MM.1S (cell line): ENCODE measurements around the gene CST9L.
A peak's percentile ranks its signal among the peaks of the same experiment; 100 is the strongest.

Experiments
- DNase-seq: peaks from one replicate; pipeline ENCODE4 v3.0.0-alpha.2; 2015
- H2AFZ ChIP-seq: fragments of 300-600 bp; sonication (generic); 2 replicates; pipeline ENCODE4 v1.6.0; 2016; ENCODE audit warnings: antibody characterized with exemption, low read length
- H3F3A ChIP-seq: fragments of 300-600 bp; sonication (generic); 2 replicates; pipeline ENCODE4 v1.6.1; 2016; ENCODE audit warnings: mild to moderate bottlenecking, antibody characterized with exemption, low read length, moderate library complexity, mixed read lengths; ENCODE audit not compliant: insufficient read depth
- H3K27ac ChIP-seq: fragments of 300-600 bp; sonication (generic); 2 replicates; pipeline ENCODE4 v1.5.1; 2016; ENCODE audit warnings: mild to moderate bottlenecking, low read length
- H3K27me3 ChIP-seq: fragments of 300-600 bp; sonication (generic); replicated peaks from 2 replicates; pipeline ENCODE4 v1.6.0; 2016; ENCODE audit warnings: low read length; ENCODE audit not compliant: insufficient read depth
- H3K36me3 ChIP-seq: fragments of 300-600 bp; sonication (generic); replicated peaks from 2 replicates; pipeline ENCODE4 v1.6.1; 2016; ENCODE audit warnings: mild to moderate bottlenecking, low read length, mixed read lengths; ENCODE audit not compliant: insufficient read depth
- H3K4me1 ChIP-seq: fragments of 300-600 bp; sonication (generic); 2 replicates; pipeline ENCODE4 v1.6.1; 2016; ENCODE audit warnings: low read length, mixed read lengths
- H3K4me2 ChIP-seq: fragments of 300-600 bp; sonication (generic); 2 replicates; pipeline ENCODE4 v1.6.0; 2016; ENCODE audit warnings: low read depth, low read length
- H3K4me3 ChIP-seq: fragments of 300-600 bp; sonication (generic); 2 replicates; pipeline ENCODE4 v1.5.1; 2016; ENCODE audit warnings: low read length, mixed read lengths
- H3K79me2 ChIP-seq: fragments of 300-600 bp; sonication (generic); 2 replicates; pipeline ENCODE4 v1.6.1; 2016; ENCODE audit warnings: mixed run types, low read length, mixed read lengths
- H3K9ac ChIP-seq: fragments of 300-600 bp; sonication (generic); 2 replicates; pipeline ENCODE4 v1.6.1; 2016; ENCODE audit warnings: low read length, mixed read lengths
- H3K9me2 ChIP-seq: fragments of 300-600 bp; sonication (generic); replicated peaks from 2 replicates; pipeline ENCODE4 v1.6.1; 2016; ENCODE audit warnings: mild to moderate bottlenecking, low read length, mixed read lengths; ENCODE audit not compliant: insufficient read depth
- H3K9me3 ChIP-seq: fragments of 300-600 bp; sonication (generic); replicated peaks from 2 replicates; pipeline ENCODE4 v1.6.1; 2016; ENCODE audit warnings: mild to moderate bottlenecking, low read length, mixed read lengths; ENCODE audit not compliant: insufficient read depth
- H4K20me1 ChIP-seq: fragments of 300-600 bp; sonication (generic); 2 replicates; pipeline ENCODE4 v1.6.1; 2016; ENCODE audit warnings: mild to moderate bottlenecking, low read length, moderate library complexity, mixed read lengths; ENCODE audit not compliant: insufficient read depth
- CTCF ChIP-seq: fragments of 300-600 bp; sonication (generic); IDR thresholded peaks from 2 replicates; pipeline ENCODE4 v1.5.1; 2016; ENCODE audit warnings: antibody characterized with exemption, low read length, mixed read lengths
- EZH2 ChIP-seq: fragments of 300-600 bp; sonication (generic); optimal IDR thresholded peaks from 2 replicates; pipeline ENCODE3; 2017; ENCODE audit warnings: low read depth, mild to moderate bottlenecking, antibody characterized with exemption, low read length, mixed read lengths
- EZH2phosphoT487 ChIP-seq: fragments of 300-600 bp; sonication (generic); IDR thresholded peaks from 2 replicates; pipeline ENCODE4 v1.6.1; 2018; ENCODE audit warnings: antibody characterized with exemption, low read length

CST9L gene

DNA sequence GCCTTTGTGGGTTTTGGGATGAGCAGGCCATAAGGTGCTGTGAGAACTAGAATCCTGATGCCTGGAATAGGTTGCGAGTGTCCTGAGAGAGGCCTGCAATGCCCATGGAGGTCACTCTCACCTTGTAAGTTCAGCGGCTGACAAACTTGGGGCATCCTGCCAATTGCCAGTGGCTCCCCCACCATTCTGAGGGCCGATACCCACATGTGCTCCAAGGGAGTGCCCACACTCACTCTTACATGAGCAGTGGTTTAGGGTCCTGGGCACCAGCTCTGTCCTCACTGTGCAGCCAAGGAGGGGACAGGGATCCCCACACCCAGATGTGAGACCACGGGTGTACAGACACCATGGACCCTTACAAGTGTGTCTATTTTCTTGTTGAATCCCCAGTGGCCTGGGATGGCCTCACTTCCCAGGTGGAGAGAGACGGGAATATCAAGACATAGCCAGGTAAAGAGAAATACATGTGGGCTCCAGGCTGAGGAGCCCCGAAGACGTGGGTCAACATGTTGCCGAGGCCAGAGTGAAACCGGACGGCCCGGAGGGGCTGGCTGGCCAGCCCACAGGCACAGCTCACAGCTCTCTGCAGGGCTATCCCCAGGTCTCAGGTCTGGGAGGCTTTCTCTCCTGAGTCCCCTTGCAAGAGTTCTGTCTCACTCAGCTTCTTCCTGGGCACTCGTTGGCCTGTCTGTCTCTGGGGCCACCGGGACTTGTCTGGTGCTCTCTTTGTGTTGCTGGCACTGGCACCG lies 39.4 kb upstream of the CST9L start:
- H3K9me2 ChIP-seq = no peaks in the 10 kb centered on the region
- no peaks in the 10 kb centered on the region for H3K4me1 ChIP-seq
- H3K9me3 ChIP-seq = no peaks in the 10 kb centered on the region
- H3K9ac ChIP-seq = no peak overlapping the region
- no peak overlapping the region for H3K4me2 ChIP-seq
- no peak overlapping the region for H3K27ac ChIP-seq
- no peaks in the 10 kb centered on the region for H3K27me3 ChIP-seq
- H3K4me3 ChIP-seq = no peak overlapping the region
- no peak for DNase-seq
- no peak for TF ChIP-seq EZH2
- TF ChIP-seq EZH2phosphoT487 = no peak
- TF ChIP-seq CTCF = no peak
- no peaks in the 10 kb centered on the region for H4K20me1 ChIP-seq
- no peaks in the 10 kb centered on the region for H3K36me3 ChIP-seq
- no peak overlapping the region for H2AFZ ChIP-seq
- no peaks in the 10 kb centered on the region for H3K79me2 ChIP-seq
- no peaks in the 10 kb centered on the region for H3F3A ChIP-seq

DNA sequence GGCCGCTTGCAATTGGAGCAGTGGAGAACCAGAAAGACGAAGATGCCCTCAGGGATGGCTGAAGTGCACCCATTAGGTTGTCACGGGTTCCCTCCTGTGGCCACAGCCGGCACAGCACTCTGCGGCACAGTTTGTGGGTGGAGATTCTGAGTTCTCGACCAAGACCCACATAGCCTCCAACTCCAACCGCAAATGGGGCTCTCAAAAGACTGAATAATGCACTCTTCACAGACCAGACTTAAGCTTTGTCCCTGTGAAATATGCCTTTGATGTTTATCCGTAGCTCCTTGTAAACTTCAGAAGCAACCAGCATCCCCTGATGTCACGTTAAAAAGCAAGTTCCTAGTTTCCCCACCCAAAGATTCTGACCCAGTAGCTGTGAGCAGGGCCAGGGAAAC lies 38.4 kb upstream of the CST9L start:
- peak; percentile 72 for DNase-seq
- no peaks in the 10 kb centered on the region for H3K4me1 ChIP-seq
- H3K9ac ChIP-seq = no peak overlapping the region
- H3F3A ChIP-seq = no peaks in the 10 kb centered on the region
- H3K36me3 ChIP-seq = no peaks in the 10 kb centered on the region
- H3K27ac ChIP-seq = no peak overlapping the region
- no peaks in the 10 kb centered on the region for H3K27me3 ChIP-seq
- H3K4me3 ChIP-seq = no peak overlapping the region
- H4K20me1 ChIP-seq = no peaks in the 10 kb centered on the region
- no peaks in the 10 kb centered on the region for H3K9me2 ChIP-seq
- H2AFZ ChIP-seq = no peak overlapping the region
- no peak overlapping the region for H3K4me2 ChIP-seq
- no peaks in the 10 kb centered on the region for H3K9me3 ChIP-seq
- H3K79me2 ChIP-seq = no peaks in the 10 kb centered on the region
- TF ChIP-seq CTCF (peak; percentile 87), EZH2 (no peak)

- Histone ChIP-seq H3K36me3 (no peaks in the 10 kb centered on the region), H3K4me3 (no peak within 1 kb of the TSS), H3K27me3 (no peaks in the 10 kb centered on the region), H3K4me2 (no peak within 1 kb of the TSS), H3F3A (no peaks in the 10 kb centered on the region), H3K79me2 (no peaks in the 10 kb centered on the region), H3K4me1 (no peaks in the 10 kb centered on the region), H3K9me3 (no peaks in the 10 kb centered on the region), H3K9me2 (no peaks in the 10 kb centered on the region), H4K20me1 (no peaks in the 10 kb centered on the region), H2AFZ (no peak within 1 kb of the TSS), H3K9ac (no peak within 1 kb of the TSS), H3K27ac (no peak within 1 kb of the TSS)
- no peak for TF ChIP-seq EZH2phosphoT487
- TF ChIP-seq EZH2 = no peak
- TF ChIP-seq CTCF = no peak
- DNase-seq = no peak
Measured at GRCh38 chr20:23605867-23606651, 37.8 kb upstream of the CST9L start, which contains the start of gene CST9. Gene CST9 (minus strand): TSS chr20:23605917. CDS start chr20:23605864, 53 bp downstream.
